Fibroblast of villous mesenchyme (primary cell): Measurements from ENCODE around the gene MEG3. TPM values are rescaled to one million over a fixed set of nuclear protein-coding genes. Genes with fewer than 3 reads are reported as not detected.

Source experiments
- DNase-seq: peaks from one replicate; pipeline ENCODE4 v3.0.0-alpha.2; 2010; ENCODE audit warnings: low read depth
- H3K4me3 ChIP-seq: 2 replicates; pipeline ENCODE4 v1.5.1; 2011; ENCODE audit warnings: low read depth, mild to moderate bottlenecking, low read length
- CTCF ChIP-seq: IDR thresholded peaks from 2 replicates; pipeline ENCODE4 v1.5.1; 2012; ENCODE audit warnings: low read depth, mild to moderate bottlenecking, low read length; ENCODE audit not compliant: insufficient read depth
- total RNA-seq: library from RNA; depleted of rRNA; stranded (reverse); fragments of >200 nt; gene quantifications from 2 replicates; pipeline ENCODE4 v1.2.3, GENCODE V29; 2012

The MEG3 gene
- total RNA-seq, 1 donor: 187 TPM

DNA sequence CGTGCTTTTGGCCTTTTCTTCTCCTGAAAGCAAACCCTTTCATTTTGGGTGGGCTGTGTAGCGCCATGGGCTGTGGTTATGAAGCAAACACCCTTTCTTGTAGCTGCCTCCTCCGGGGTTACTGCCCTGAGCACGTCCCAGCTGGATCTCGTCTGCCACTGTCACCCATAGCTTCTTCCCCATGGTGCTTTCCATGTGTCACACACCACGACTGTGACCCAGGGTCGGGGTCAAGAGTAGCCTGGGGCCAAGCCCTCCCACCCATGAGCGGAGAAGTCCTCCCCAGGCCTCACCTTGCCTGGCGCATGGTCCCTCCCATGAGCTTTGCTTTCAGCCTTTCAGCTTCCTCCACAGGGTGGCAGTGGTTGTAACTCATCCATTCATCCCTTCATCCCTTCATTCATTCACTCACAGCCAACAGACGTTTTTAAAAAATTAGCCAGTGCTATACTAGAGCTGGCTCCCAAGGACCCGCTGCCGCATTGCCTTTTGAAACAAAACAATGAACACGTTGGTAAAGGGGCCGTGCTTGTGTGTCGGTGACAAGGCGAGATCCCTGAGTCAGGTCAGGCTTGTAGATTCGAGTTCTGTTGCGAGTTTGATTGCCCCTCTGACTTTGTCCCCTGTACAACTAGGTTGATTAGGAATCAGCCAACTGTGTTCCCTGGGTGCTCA, 29.5 kb downstream of the MEG3 start:
- no peak for DNase-seq
- TF ChIP-seq CTCF: no peak

DNA sequence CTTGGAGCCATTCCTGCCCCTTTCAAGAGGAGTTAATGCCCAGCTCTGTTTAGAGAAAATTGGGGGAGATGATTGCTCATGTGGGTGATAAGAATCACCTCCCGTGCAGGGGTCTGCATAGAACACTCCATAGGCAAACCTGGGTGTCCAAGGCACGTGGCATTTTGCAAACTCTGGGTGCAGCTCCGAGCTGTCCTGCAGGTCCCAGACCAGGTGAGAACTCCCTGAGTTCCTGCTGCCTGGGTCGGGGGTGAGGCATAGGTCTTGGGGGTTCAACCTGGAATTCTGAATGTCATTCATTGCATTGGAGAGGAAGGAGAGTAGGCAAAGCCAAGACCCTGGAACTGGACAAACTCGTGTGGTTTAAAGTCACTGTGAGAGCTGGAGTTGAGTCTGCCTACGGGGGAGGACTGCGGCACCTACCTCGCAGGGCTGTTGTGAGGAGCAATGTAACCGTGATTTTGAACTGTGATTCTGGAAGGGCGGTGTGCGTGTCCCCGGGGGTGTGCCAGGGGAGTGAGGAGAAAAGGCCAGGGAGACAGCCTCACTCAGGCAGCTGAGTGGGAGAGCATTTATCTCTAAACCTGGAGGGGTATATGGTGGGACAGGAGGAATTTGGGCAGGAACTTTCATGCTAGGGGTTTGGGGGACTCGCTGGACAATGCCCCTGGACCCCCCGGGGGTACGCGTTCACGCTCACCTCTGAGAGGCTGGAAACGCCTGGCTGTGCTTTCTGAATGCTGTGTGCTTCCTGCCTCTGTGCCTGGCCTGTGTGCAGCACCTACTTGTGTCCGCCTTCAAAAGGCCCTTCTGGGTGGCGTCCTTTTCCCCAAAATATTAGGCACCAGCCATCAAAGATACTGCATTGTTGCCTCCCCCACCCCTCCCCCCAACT, 30.4 kb downstream of the MEG3 start:
- TF ChIP-seq CTCF: no peak
- no peak for DNase-seq
- no peak overlapping the region for H3K4me3 ChIP-seq

More for the DNA sequence above, 29.5 kb downstream of the MEG3 start:
- no peak overlapping the region for H3K4me3 ChIP-seq

DNA sequence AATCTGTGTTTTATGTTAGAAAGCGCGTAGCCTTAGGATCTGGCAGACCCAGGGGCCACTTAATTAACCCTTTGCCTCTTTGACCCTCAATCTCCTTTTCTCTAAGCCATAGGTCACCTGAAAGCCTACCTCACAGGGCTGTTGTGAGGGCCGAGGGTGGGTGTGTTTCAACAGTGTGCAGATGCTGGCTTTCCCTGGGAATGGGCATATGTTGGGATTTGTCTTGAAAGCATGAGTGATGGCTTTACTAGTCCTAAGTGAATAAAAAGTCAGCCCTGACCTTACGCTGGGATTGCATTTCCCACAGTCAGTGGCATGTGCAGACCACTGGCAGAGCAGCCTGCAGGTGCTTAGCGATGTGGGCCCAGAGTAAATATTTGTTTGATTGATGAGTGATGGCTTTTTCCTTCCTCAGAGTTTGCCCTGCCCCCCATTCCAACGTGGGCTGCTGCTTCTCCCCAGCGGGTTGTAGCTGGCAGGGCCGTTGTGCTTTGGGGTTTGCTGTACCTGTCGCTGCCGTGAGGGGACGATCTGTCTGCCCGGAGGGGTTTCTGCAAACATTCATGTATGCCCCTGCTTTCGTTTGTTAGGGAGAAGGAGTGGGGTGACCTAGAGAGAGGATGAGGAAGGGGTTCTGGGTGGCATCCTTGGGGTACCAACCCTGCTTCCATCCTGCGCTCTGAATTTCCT, 31.5 kb downstream of the MEG3 start:
- no peak for TF ChIP-seq CTCF
- no peak overlapping the region for H3K4me3 ChIP-seq
- DNase-seq: no peak

GRCh38 chr14:100857923-100858837, 32.3 kb downstream of the MEG3 start:
- no peak for DNase-seq
- no peak overlapping the region for H3K4me3 ChIP-seq
- no peak for TF ChIP-seq CTCF

- DNase-seq: no peak
- TF ChIP-seq CTCF: no peak
- no peak overlapping the region for H3K4me3 ChIP-seq
Measured at GRCh38 chr14:100858838-100859220, 32.9 kb downstream of the MEG3 start.

DNA sequence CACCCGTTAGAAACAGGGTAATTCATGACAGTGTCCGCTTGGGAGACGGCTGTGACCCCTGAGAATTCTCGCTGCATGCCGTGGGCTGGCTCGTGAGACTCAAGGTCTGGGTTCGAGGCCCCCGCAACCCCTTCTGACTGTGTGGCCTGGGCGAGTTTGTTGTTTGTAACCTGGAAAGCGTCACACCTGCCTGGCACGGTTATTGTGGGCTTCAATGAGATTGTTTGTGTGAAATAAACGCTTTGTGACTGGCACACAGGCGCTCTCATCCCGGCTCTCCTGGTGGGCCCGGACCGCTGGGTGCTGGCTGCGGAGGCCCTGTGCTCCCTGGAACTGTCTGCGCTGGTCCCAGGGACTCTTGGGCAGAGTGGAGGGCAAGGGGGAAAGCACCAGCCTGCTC, 33.9 kb downstream of the MEG3 start:
- no peak for TF ChIP-seq CTCF
- H3K4me3 ChIP-seq: no peak overlapping the region
- DNase-seq: no peak
